Measurements from ENCODE around the gene GTPBP4. TPM values are rescaled to one million over a fixed set of nuclear protein-coding genes. Genes with fewer than 3 reads are reported as not detected.

Gene GTPBP4
- total and polyA plus RNA-seq, 2 of the 8 experiments (the other 6 are each of a cell fraction or from before 2014, with no cell fraction given): 16.9 to 98.1 TPM

DNA sequence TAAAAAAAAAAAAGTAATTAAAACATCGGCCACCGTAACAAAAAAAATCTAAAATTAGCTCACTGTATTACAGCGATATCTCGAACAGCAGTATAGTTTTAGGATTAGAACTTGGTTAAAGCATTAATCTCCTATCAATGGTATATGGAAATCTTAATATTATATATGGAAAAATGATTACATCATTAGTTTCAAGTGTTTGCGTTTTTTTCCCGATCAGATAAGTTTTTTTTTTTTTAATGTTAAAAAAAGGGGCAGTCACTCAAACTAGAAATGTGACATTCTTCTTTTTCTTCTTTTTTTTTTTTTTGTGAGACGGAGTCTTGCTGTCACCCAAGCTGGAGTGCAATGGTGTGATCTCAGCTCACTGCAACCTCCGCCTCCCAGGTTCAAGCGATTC, 53.3 kb downstream of the GTPBP4 start:
- H4K91ac ChIP-seq (replicated peaks; ENCODE audit: insufficient read length, low read length): no peak overlapping the region
- peaks cover 4 to 27% of the 10 kb centered on the region in 2 experiments for H4K20me1 ChIP-seq (replicated peaks in 1 of 2; ENCODE audit: control insufficient read depth in 1 of 2, insufficient read depth in 2 of 2, low read length in 2 of 2)
- no peak overlapping the region for H2BK20ac ChIP-seq (ENCODE audit: low read length)
- no peak overlapping the region for H3K9ac ChIP-seq (replicated peaks in 1 of 4; ENCODE audit: extremely low read depth in 1 of 4, low read depth in 3 of 4, low read length in 3 of 4)
- no peak overlapping the region for H3K27ac ChIP-seq (ENCODE audit: low read depth, low read length)
- H3K56ac ChIP-seq (replicated peaks; ENCODE audit: insufficient read length, low read depth, low read length): no peak overlapping the region
- H3K4ac ChIP-seq (replicated peaks; ENCODE audit: insufficient read length, low read depth, low read length): no peak overlapping the region
- H3K18ac ChIP-seq (ENCODE audit: extremely low read depth, low read length): no peak overlapping the region
- no peak overlapping the region for H2AFZ ChIP-seq (ENCODE audit: low read length)
- no peak overlapping the region for H3K14ac ChIP-seq (ENCODE audit: insufficient read length)
- H3K9me3 ChIP-seq (ENCODE audit: insufficient read depth in 2 of 2, low read depth in 1 of 2, low read length in 1 of 2): no peaks in the 10 kb centered on the region
- 95% methylated on average over 8 of the region's 9 CpGs; no CpG with 5 or more reads in 1 of the 2 experiments for WGBS, 2 experiments (ENCODE audit: extremely low coverage in 1 of 2, insufficient coverage in 1 of 2, insufficient read length in 1 of 2, insufficient replicate concordance in 2 of 2, low coverage in 1 of 2, low lambda C conversion rate in 2 of 2, missing lambda C conversion rate in 1 of 2)
- H3K23me2 ChIP-seq (ENCODE audit: low read depth, low read length): no peaks in the 10 kb centered on the region
- H3K27me3 ChIP-seq (replicated peaks in 1 of 4; ENCODE audit: control insufficient read depth in 3 of 4, extremely low read depth in 1 of 4, insufficient read depth in 3 of 4, low read length in 3 of 4): no peaks in the 10 kb centered on the region
- no peak overlapping the region for H2AK5ac ChIP-seq (ENCODE audit: low read depth, low read length)
- no peak overlapping the region for H2BK15ac ChIP-seq (ENCODE audit: low read length)
- peaks cover 10% of the 10 kb centered on the region; the same call in 1 of the 2 replicates for H3K79me1 ChIP-seq (ENCODE audit: low read depth, low read length)
- H4K8ac ChIP-seq (ENCODE audit: extremely low read depth, insufficient read depth, low read length): no peak overlapping the region
- peaks cover 14 to 36% of the 10 kb centered on the region in 2 experiments for H3K79me2 ChIP-seq (ENCODE audit: control insufficient read depth in 1 of 2, insufficient read depth in 2 of 2, low read length in 2 of 2)
- H3K36me3 ChIP-seq (ENCODE audit: control insufficient read depth in 2 of 4, insufficient read depth in 4 of 4, low read length in 3 of 4): peaks cover 3 to 55% (median 31%) of the 10 kb centered on the region in 4 experiments; a peak in 7 of 8 replicates
- no peak overlapping the region for H2BK5ac ChIP-seq (ENCODE audit: low read depth, low read length)
- POLR2A ChIA-PET (ENCODE audit: partially characterized antibody): interaction anchor here (0.7 to 1.8 kb wide), 2 partner anchors 9 to 21 kb away, joined by 4 to 5 read pairs; no protein-coding TSS in a partner anchor
- no peak overlapping the region for H3K4me2 ChIP-seq (ENCODE audit: insufficient read depth in 1 of 2, low read depth in 2 of 2, low read length in 2 of 2)
- FAIRE-seq (no peak), DNase-seq (ENCODE audit: low read depth in 1 of 2, low spot score in 2 of 2) (no peak)
- no peak overlapping the region for H3K23ac ChIP-seq (ENCODE audit: insufficient read length)
- CTCF ChIA-PET (ENCODE audit: partially characterized antibody): interaction anchor here (1.1 kb wide), 1 partner anchor 33 kb away, joined by 4 read pairs; no protein-coding TSS in a partner anchor
- no peak overlapping the region for H4K5ac ChIP-seq (ENCODE audit: insufficient read length, low read depth, low read length)
- no peak overlapping the region for H2BK120ac ChIP-seq (replicated peaks; ENCODE audit: low read depth, low read length)
- no peak overlapping the region for H3K4me3 ChIP-seq (ENCODE audit: extremely low read depth in 1 of 4, insufficient read depth in 2 of 4, low read depth in 3 of 4, low read length in 4 of 4)
- H3K4me1 ChIP-seq (replicated peaks in 1 of 4; ENCODE audit: control insufficient read depth in 3 of 4, insufficient read depth in 4 of 4, low read length in 3 of 4): peaks cover 0 to 3% (median 1%) of the 10 kb centered on the region in 4 experiments; a peak in 2 of 7 replicates
- no peak overlapping the region for H2BK12ac ChIP-seq (ENCODE audit: low read depth, low read length)
- TF ChIP-seq CBX8 (IDR thresholded peaks at IDR 0.05; ENCODE audit: borderline replicate concordance, low read depth, low read length) (no peak), HDAC2 (IDR thresholded peaks at IDR 0.05; ENCODE audit: borderline replicate concordance in 1 of 2, low read depth in 2 of 2, low read length in 2 of 2) (no peak), RBBP5 (IDR thresholded peaks at IDR 0.05; ENCODE audit: borderline replicate concordance, low read depth, low read length) (no peak), BCL11A (IDR thresholded peaks at IDR 0.05; ENCODE audit: low read depth in 2 of 2, low read length in 2 of 2) (no peak), JUN (IDR thresholded peaks at IDR 0.05; ENCODE audit: low read depth, low read length) (no peak), PHF8 (conservative IDR thresholded peaks at IDR 0.05; ENCODE audit: low read depth, low read length) (no peak), RXRA (IDR thresholded peaks at IDR 0.05; ENCODE audit: insufficient read depth, low read depth, low read length) (no peak), GTF2F1 (IDR thresholded peaks at IDR 0.05; ENCODE audit: borderline replicate concordance, low read depth, low read length) (no peak), JUND (IDR thresholded peaks at IDR 0.05; ENCODE audit: low read length) (no peak), POLR2A (IDR thresholded peaks at IDR 0.05; ENCODE audit: control extremely low read depth in 1 of 2, low read depth in 2 of 2, low read length in 2 of 2) (no peak), GABPA (IDR thresholded peaks at IDR 0.05; ENCODE audit: borderline replicate concordance, insufficient read depth, low read length) (no peak), SIN3A (conservative IDR thresholded peaks at IDR 0.05 in 1 of 2, IDR thresholded peaks at IDR 0.05 in 1 of 2; ENCODE audit: low read depth in 1 of 2, low read length in 2 of 2) (no peak), EZH2 (IDR thresholded peaks at IDR 0.05; ENCODE audit: low read depth, low read length, severe bottlenecking) (no peak), POLR2AphosphoS5 (IDR thresholded peaks at IDR 0.05; ENCODE audit: low read depth, low read length) (no peak)

Measured in H1 (cell line).